Measurements from ENCODE around the gene SHC1.

SHC1 gene

GRCh38 chr1:155017041-155017945, 46.7 kb upstream of the SHC1 start:
- ChIA-PET POLR2A (interaction anchor here (0.6 to 5.3 kb wide), 14 partner anchors 8 to 56 kb away, joined by 3 to 43 read pairs (median 4); partner anchors contain the start of genes ADAM15, LENEP and SHC1), CTCF (interaction anchor here (0.6 to 4.3 kb wide), 25 partner anchors 9 to 291 kb away, joined by 3 to 45 read pairs (median 4); partner anchors contain the start of genes DCST1, DCST2, EFNA3 and FLAD1)
- DNase-seq (ENCODE audit: extremely low spot score), result peak; percentile 93
- no peak for TF ChIP-seq ARNT (IDR thresholded peaks at IDR 0.05)
- TF ChIP-seq FOXA1 (IDR thresholded peaks at IDR 0.05), result no peak
- TF ChIP-seq, protein P1, sequence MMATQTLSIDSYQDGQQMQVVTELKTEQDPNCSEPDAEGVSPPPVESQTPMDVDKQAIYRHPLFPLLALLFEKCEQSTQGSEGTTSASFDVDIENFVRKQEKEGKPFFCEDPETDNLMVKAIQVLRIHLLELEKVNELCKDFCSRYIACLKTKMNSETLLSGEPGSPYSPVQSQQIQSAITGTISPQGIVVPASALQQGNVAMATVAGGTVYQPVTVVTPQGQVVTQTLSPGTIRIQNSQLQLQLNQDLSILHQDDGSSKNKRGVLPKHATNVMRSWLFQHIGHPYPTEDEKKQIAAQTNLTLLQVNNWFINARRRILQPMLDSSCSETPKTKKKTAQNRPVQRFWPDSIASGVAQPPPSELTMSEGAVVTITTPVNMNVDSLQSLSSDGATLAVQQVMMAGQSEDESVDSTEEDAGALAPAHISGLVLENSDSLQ (IDR thresholded peaks at IDR 0.05), result no peak
- 0 out of 2 replicates have a peak, but pooled peaks have one; percentile 65 for TF ChIP-seq HDGF (IDR thresholded peaks at IDR 0.05; ENCODE audit: borderline replicate concordance)
- no peak for TF ChIP-seq ZNF384 (IDR thresholded peaks at IDR 0.05)

GRCh38 chr1:155016231-155016831, 45.8 kb upstream of the SHC1 start:
- DNase-seq (ENCODE audit: extremely low spot score), result no peak
- POLR2A ChIA-PET, result interaction anchor here (0.7 to 5.3 kb wide), 8 partner anchors 9 to 55 kb away, joined by 3 to 43 read pairs (median 7); partner anchors contain the start of genes ADAM15 and SHC1
- CTCF ChIA-PET, result interaction anchor here (0.6 to 4.3 kb wide), 5 partner anchors 13 to 46 kb away, joined by 3 to 45 read pairs (median 5); partner anchors contain the start of genes LENEP and SHC1
- TF ChIP-seq, protein P1 (IDR thresholded peaks at IDR 0.05), result no peak
- TF ChIP-seq FOXM1 (IDR thresholded peaks at IDR 0.05; ENCODE audit: borderline replicate concordance) (no peak), BHLHE40 (IDR thresholded peaks at IDR 0.05; ENCODE audit: borderline replicate concordance) (no peak), ARNT (IDR thresholded peaks at IDR 0.05) (no peak), SP1 (IDR thresholded peaks at IDR 0.05) (no peak), LEF1 (IDR thresholded peaks at IDR 0.05; ENCODE audit: borderline replicate concordance) (no peak), ZNF384 (IDR thresholded peaks at IDR 0.05) (no peak), SUZ12 (IDR thresholded peaks at IDR 0.05) (no peak), CTBP1 (IDR thresholded peaks at IDR 0.05; ENCODE audit: borderline replicate concordance) (no peak), FOXK2 (IDR thresholded peaks at IDR 0.05) (no peak), L3MBTL2 (conservative IDR thresholded peaks at IDR 0.05) (no peak), FOXA1 (IDR thresholded peaks at IDR 0.05) (no peak), ELF4 (IDR thresholded peaks at IDR 0.05) (no peak), NFRKB (IDR thresholded peaks at IDR 0.05) (no peak), TARDBP (IDR thresholded peaks at IDR 0.05) (no peak), HDGF (IDR thresholded peaks at IDR 0.05; ENCODE audit: borderline replicate concordance) (no peak)

GRCh38 chr1:155015527-155016230, 45.1 kb upstream of the SHC1 start:
- CTCF ChIA-PET, result interaction anchor here (1.1 to 4.3 kb wide), 2 partner anchors 19 to 42 kb away, joined by 3 to 45 read pairs; partner anchors contain the start of gene LENEP
- TF ChIP-seq SUZ12 (IDR thresholded peaks at IDR 0.05), result no peak
- TF ChIP-seq ZNF384 (IDR thresholded peaks at IDR 0.05), result no peak
- TF ChIP-seq FOXK2 (IDR thresholded peaks at IDR 0.05), result no peak
- TF ChIP-seq HDGF (IDR thresholded peaks at IDR 0.05; ENCODE audit: borderline replicate concordance), result no peak
- no peak for TF ChIP-seq ARNT (IDR thresholded peaks at IDR 0.05)
- no peak for TF ChIP-seq SP1 (IDR thresholded peaks at IDR 0.05)
- no peak for TF ChIP-seq L3MBTL2 (conservative IDR thresholded peaks at IDR 0.05)
- TF ChIP-seq FOXM1 (IDR thresholded peaks at IDR 0.05; ENCODE audit: borderline replicate concordance), result no peak
- TF ChIP-seq LEF1 (IDR thresholded peaks at IDR 0.05; ENCODE audit: borderline replicate concordance), result no peak
- TF ChIP-seq CTBP1 (IDR thresholded peaks at IDR 0.05; ENCODE audit: borderline replicate concordance), result no peak
- no peak for TF ChIP-seq NFRKB (IDR thresholded peaks at IDR 0.05)
- no peak for TF ChIP-seq ELF4 (IDR thresholded peaks at IDR 0.05)
- TF ChIP-seq BHLHE40 (IDR thresholded peaks at IDR 0.05; ENCODE audit: borderline replicate concordance), result no peak
- TF ChIP-seq, protein P1 (IDR thresholded peaks at IDR 0.05), result no peak
- no peak for TF ChIP-seq TARDBP (IDR thresholded peaks at IDR 0.05)
- POLR2A ChIA-PET, result interaction anchor here (1.1 to 5.3 kb wide), 7 partner anchors 9 to 54 kb away, joined by 3 to 43 read pairs (median 6); partner anchors contain the start of genes ADAM15, PYGO2 and SHC1
- DNase-seq (ENCODE audit: extremely low spot score), result no peak

- ChIA-PET POLR2A (interaction anchor here (1.1 to 5.3 kb wide), 6 partner anchors 8 to 53 kb away, joined by 4 to 43 read pairs (median 7); partner anchors contain the start of genes ADAM15 and PYGO2), CTCF (interaction anchor here (1.1 to 4.3 kb wide), 2 partner anchors 18 to 41 kb away, joined by 3 to 45 read pairs; partner anchors contain the start of gene LENEP)
- no peak for DNase-seq (ENCODE audit: extremely low spot score)
- TF ChIP-seq LEF1 (IDR thresholded peaks at IDR 0.05; ENCODE audit: borderline replicate concordance) (no peak), NFRKB (IDR thresholded peaks at IDR 0.05) (no peak), FOXM1 (IDR thresholded peaks at IDR 0.05; ENCODE audit: borderline replicate concordance) (no peak), TARDBP (IDR thresholded peaks at IDR 0.05) (no peak), SP1 (IDR thresholded peaks at IDR 0.05) (no peak), FOXA1 (IDR thresholded peaks at IDR 0.05) (no peak), FOXK2 (IDR thresholded peaks at IDR 0.05) (no peak), L3MBTL2 (conservative IDR thresholded peaks at IDR 0.05) (no peak), SUZ12 (IDR thresholded peaks at IDR 0.05) (no peak), ELF4 (IDR thresholded peaks at IDR 0.05) (no peak), ZNF384 (IDR thresholded peaks at IDR 0.05) (no peak), ARNT (IDR thresholded peaks at IDR 0.05) (no peak), CTBP1 (IDR thresholded peaks at IDR 0.05; ENCODE audit: borderline replicate concordance) (no peak)
- TF ChIP-seq, protein P1 (IDR thresholded peaks at IDR 0.05), result no peak
Measured at GRCh38 chr1:155014709-155015508, 44.4 kb upstream of the SHC1 start.

All from HEK293T (cell line).